Panc1 (cell line): ENCODE results near the gene SH3PXD2B. TPM values are rescaled to one million over a fixed set of nuclear protein-coding genes. Genes with fewer than 3 reads are reported as not detected.

ENCODE experiments used
- ATAC-seq: fragments of 200-7000 bp; cut with Tn5 transposase; 2 replicates; pipeline ENCODE4 v1.9.1; 2020; ENCODE audit warnings: mild to moderate bottlenecking, moderate library complexity
- BruUV-seq: library from RNA; stranded (reverse); fragments of 400-500 nt; replicated peaks from 2 replicates; lab custom pipeline; 2021; lab: Mats Ljungman, UMichigan
- CTCF ChIA-PET: fragments of 300-600 bp; sonication (Branson Sonifier 250); formaldehyde crosslinking; loops from one replicate; lab custom pipeline; 2022; ENCODE audit warnings: antibody characterized with exemption; lab: Charles Lee
- POLR2A ChIA-PET: fragments of 300-600 bp; sonication (Branson Sonifier 250); formaldehyde crosslinking; loops from one replicate; lab custom pipeline; 2022; ENCODE audit warnings: antibody characterized with exemption; lab: Charles Lee
- DNase-seq: peaks from one replicate; pipeline ENCODE4 v3.0.0-alpha.2; 2010; ENCODE audit warnings: low read depth, low spot score
- H3K27ac ChIP-seq: 2 replicates; pipeline ENCODE4 v1.5.1; 2011; ENCODE audit warnings: mild to moderate bottlenecking, low read length, inconsistent platforms
- H3K27me3 ChIP-seq: fragments of 200-500 bp; sonication (Bioruptor generic); 2 replicates; pipeline ENCODE4 v1.6.0; 2014; ENCODE audit warnings: low read length, inconsistent platforms; ENCODE audit not compliant: control insufficient read depth, insufficient read depth
- H3K36me3 ChIP-seq: fragments of 200-500 bp; sonication (Bioruptor generic); 2 replicates; pipeline ENCODE4 v1.5.1; 2014; ENCODE audit warnings: inconsistent platforms, mild to moderate bottlenecking, low read length, moderate library complexity; ENCODE audit not compliant: control insufficient read depth, insufficient read depth
- H3K4me1 ChIP-seq: 2 replicates; pipeline ENCODE4 v1.5.1; 2011; ENCODE audit warnings: inconsistent platforms, mild to moderate bottlenecking, low read length, moderate library complexity; ENCODE audit not compliant: control insufficient read depth, insufficient read depth
- H3K4me3 ChIP-seq, 2 experiments: 2 replicates each; pipeline ENCODE4 v1.5.1; 2011 to 2012; ENCODE audit warnings: low read depth in 2 of 2, low read length in 2 of 2, mild to moderate bottlenecking in 2 of 2, inconsistent platforms in 1 of 2, moderate library complexity in 1 of 2
- H3K9me3 ChIP-seq: fragments of 200-500 bp; sonication (Bioruptor generic); 2 replicates; pipeline ENCODE4 v1.5.1; 2014; ENCODE audit warnings: low read depth, mild to moderate bottlenecking, inconsistent platforms, low read length, moderate library complexity; ENCODE audit not compliant: control insufficient read depth, insufficient read depth
- POLR2AphosphoS5 ChIP-seq: IDR thresholded peaks from 2 replicates; pipeline ENCODE4 v1.6.1; 2012; ENCODE audit warnings: mild to moderate bottlenecking, low read depth, low read length, moderate library complexity
- SIN3A ChIP-seq: IDR thresholded peaks from 2 replicates; pipeline ENCODE4 v1.6.1; 2012; ENCODE audit warnings: low read depth, mild to moderate bottlenecking, low read length, moderate library complexity, borderline replicate concordance; ENCODE audit not compliant: insufficient read depth
- TCF7L2 ChIP-seq: IDR thresholded peaks from 2 replicates; pipeline ENCODE4 v1.6.1; 2011; ENCODE audit warnings: mild to moderate bottlenecking, low read depth, low read length, inconsistent platforms
- in situ Hi-C: cut with HindIII; loops from 2 replicates; pipeline ENCODE4 v1.10.0; 2016; ENCODE audit warnings: low sequenced_read_pairs, low pct_unique_long_range_greater_than_20kb
- intact Hi-C: fragments of 100-400 bp; cut with micrococcal nuclease; formaldehyde crosslinking; loops from one replicate; pipeline ENCODE4 v1.10.0; 2022; ENCODE audit not compliant: unreplicated experiment
- total RNA-seq: library from RNA; stranded (reverse); gene quantifications from one replicate; pipeline ENCODE4 v1.2.1, GENCODE V29; 2021; ENCODE audit not compliant: unreplicated experiment
- TF ChIP-seq, protein P1 (sequence below): fragments of 450-650 bp; IDR thresholded peaks from 2 replicates; pipeline ENCODE4 v1.5.1; 2017; ENCODE audit warnings: mild to moderate bottlenecking
- TF ChIP-seq, protein P2 (sequence below), 2 experiments: IDR thresholded peaks; 2 replicates each; pipeline ENCODE4 v1.6.1; 2011 to 2012; ENCODE audit warnings: low read depth in 2 of 2, control low read depth in 1 of 2, low read length in 1 of 2, mild to moderate bottlenecking in 1 of 2, moderate library complexity in 1 of 2; ENCODE audit not compliant: insufficient read depth in 1 of 2

Gene SH3PXD2B
- total RNA-seq, 1 experiment from 2014 or later = 39.7 TPM

DNA sequence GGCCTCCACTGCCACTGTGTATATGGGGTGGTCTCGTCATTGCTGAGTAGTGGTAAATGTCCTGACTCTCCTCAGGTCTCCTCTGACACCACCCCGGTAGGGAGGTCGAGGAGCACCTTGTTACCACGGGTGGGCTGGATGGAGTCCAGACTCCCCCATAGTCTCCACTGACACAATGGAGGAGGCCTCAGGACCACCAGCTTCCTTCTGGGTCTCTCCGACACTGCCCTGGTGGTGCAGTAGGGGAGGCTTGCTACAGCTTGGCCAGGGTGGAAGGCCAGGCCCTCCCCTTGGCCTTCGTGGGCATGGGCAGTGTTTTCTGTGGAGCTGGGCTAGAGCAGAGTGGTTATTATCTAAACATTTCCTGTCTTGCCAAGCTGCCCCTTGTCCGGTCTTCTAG is 15.4 kb upstream of the SH3PXD2B start:
- no peak for DNase-seq
- BruUV-seq = no TSS peak
- POLR2A ChIA-PET = no interaction called here
- no peak for ATAC-seq
- Histone ChIP-seq H3K27me3 (peaks cover 2% of the 10 kb centered on the region; the same call in 1 of the 2 replicates), H3K4me3 (no peak overlapping the region), H3K4me1 (no peaks in the 10 kb centered on the region), H3K9me3 (no peaks in the 10 kb centered on the region), H3K36me3 (no peaks in the 10 kb centered on the region), H3K27ac (no peak overlapping the region)
- TF ChIP-seq, protein P1, sequence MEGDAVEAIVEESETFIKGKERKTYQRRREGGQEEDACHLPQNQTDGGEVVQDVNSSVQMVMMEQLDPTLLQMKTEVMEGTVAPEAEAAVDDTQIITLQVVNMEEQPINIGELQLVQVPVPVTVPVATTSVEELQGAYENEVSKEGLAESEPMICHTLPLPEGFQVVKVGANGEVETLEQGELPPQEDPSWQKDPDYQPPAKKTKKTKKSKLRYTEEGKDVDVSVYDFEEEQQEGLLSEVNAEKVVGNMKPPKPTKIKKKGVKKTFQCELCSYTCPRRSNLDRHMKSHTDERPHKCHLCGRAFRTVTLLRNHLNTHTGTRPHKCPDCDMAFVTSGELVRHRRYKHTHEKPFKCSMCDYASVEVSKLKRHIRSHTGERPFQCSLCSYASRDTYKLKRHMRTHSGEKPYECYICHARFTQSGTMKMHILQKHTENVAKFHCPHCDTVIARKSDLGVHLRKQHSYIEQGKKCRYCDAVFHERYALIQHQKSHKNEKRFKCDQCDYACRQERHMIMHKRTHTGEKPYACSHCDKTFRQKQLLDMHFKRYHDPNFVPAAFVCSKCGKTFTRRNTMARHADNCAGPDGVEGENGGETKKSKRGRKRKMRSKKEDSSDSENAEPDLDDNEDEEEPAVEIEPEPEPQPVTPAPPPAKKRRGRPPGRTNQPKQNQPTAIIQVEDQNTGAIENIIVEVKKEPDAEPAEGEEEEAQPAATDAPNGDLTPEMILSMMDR = no peak
- no peak for TF ChIP-seq SIN3A
- TF ChIP-seq, protein P2, sequence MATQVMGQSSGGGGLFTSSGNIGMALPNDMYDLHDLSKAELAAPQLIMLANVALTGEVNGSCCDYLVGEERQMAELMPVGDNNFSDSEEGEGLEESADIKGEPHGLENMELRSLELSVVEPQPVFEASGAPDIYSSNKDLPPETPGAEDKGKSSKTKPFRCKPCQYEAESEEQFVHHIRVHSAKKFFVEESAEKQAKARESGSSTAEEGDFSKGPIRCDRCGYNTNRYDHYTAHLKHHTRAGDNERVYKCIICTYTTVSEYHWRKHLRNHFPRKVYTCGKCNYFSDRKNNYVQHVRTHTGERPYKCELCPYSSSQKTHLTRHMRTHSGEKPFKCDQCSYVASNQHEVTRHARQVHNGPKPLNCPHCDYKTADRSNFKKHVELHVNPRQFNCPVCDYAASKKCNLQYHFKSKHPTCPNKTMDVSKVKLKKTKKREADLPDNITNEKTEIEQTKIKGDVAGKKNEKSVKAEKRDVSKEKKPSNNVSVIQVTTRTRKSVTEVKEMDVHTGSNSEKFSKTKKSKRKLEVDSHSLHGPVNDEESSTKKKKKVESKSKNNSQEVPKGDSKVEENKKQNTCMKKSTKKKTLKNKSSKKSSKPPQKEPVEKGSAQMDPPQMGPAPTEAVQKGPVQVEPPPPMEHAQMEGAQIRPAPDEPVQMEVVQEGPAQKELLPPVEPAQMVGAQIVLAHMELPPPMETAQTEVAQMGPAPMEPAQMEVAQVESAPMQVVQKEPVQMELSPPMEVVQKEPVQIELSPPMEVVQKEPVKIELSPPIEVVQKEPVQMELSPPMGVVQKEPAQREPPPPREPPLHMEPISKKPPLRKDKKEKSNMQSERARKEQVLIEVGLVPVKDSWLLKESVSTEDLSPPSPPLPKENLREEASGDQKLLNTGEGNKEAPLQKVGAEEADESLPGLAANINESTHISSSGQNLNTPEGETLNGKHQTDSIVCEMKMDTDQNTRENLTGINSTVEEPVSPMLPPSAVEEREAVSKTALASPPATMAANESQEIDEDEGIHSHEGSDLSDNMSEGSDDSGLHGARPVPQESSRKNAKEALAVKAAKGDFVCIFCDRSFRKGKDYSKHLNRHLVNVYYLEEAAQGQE (IDR thresholded peaks at IDR 0.05; ENCODE audit: insufficient read depth in 1 of 2, low read depth in 2 of 2, low read length in 1 of 2) = no peak
- TF ChIP-seq POLR2AphosphoS5 = no peak
- no peak for TF ChIP-seq TCF7L2
- in situ Hi-C loops = no loop called here
- CTCF ChIA-PET = no interaction called here
- intact Hi-C loops = loop anchor here (10.0 kb wide), 1 partner anchor 485 kb away; the partner anchor contains the start of gene RPL26L1

DNA sequence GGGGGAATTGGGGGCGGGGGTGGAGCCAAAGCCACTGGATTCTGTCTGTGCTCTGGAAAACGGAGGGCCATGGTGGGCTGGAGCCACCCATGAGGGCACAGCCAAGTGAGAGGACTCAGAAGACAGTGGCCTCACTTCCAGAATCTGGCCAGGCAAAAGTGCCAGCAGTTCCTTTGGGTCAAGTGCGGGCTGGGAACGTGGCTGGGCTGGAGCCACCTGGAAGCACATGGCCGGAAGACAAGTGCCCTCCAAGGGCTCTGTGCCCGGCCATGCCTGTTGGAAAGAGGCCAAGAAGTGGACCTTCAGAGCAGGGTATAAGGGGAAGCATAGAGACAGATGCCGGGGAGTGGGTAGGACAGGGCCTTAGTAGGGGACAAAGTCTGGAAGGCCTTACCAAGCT is 11.7 kb upstream of the SH3PXD2B start:
- BruUV-seq = no TSS peak
- Histone ChIP-seq H3K27me3 (peaks cover 2% of the 10 kb centered on the region; the same call in 1 of the 2 replicates), H3K27ac (no peak overlapping the region), H3K9me3 (no peaks in the 10 kb centered on the region), H3K36me3 (no peaks in the 10 kb centered on the region), H3K4me1 (no peaks in the 10 kb centered on the region), H3K4me3 (no peak overlapping the region)
- in situ Hi-C loops = no loop called here
- TF ChIP-seq TCF7L2 = no peak
- TF ChIP-seq, protein P1 = no peak
- TF ChIP-seq POLR2AphosphoS5 = no peak
- TF ChIP-seq, protein P2 (IDR thresholded peaks at IDR 0.05; ENCODE audit: insufficient read depth in 1 of 2, low read depth in 2 of 2, low read length in 1 of 2) = no peak
- TF ChIP-seq SIN3A = no peak
- ChIA-PET CTCF (no interaction called here), POLR2A (no interaction called here)
- no peak for DNase-seq
- intact Hi-C loops = no loop called here
- no peak for ATAC-seq
